ENCODE measurements around the gene HCN2. TPM values are rescaled to one million over a fixed set of nuclear protein-coding genes. Genes with fewer than 3 reads are reported as not detected.

The HCN2 gene
- total RNA-seq, 1 donor from 2014 or later: 0.84 TPM

GRCh38 chr19:576768-577438 is 12.8 kb upstream of the HCN2 start:
- H3K36me3 Mint-ChIP-seq (ENCODE audit: low read depth): peaks cover 4% of the 10 kb centered on the region
- H3K9me3 Mint-ChIP-seq: no peaks in the 10 kb centered on the region
- H3K4me1 Mint-ChIP-seq: peaks cover 20% of the 10 kb centered on the region
- peak overlapping the region; percentile 61 for H3K4me3 Mint-ChIP-seq
- peaks cover 3% of the 10 kb centered on the region for H3K27me3 Mint-ChIP-seq (ENCODE audit: low read depth)
- no peak overlapping the region for H3K27ac Mint-ChIP-seq (ENCODE audit: unreplicated experiment)
- TF ChIP-seq CTCF (conservative IDR thresholded peaks at IDR 0.05): no peak
- DNase-seq (ENCODE audit: low read depth, low spot score): no peak

GRCh38 chr19:577439-578392 is 12.0 kb upstream of the HCN2 start:
- Mint-ChIP-seq H3K4me1 (peaks cover 16% of the 10 kb centered on the region), H3K27me3 (ENCODE audit: low read depth) (no peaks in the 10 kb centered on the region), H3K36me3 (ENCODE audit: low read depth) (peaks cover 4% of the 10 kb centered on the region), H3K27ac (ENCODE audit: unreplicated experiment) (no peak overlapping the region), H3K9me3 (no peaks in the 10 kb centered on the region), H3K4me3 (peak overlapping the region; percentile 61)
- TF ChIP-seq CTCF (conservative IDR thresholded peaks at IDR 0.05): no peak
- no peak for DNase-seq (ENCODE audit: low read depth, low spot score)

- TF ChIP-seq CTCF (conservative IDR thresholded peaks at IDR 0.05): no peak
- Mint-ChIP-seq H3K36me3 (ENCODE audit: low read depth) (no peaks in the 10 kb centered on the region), H3K27ac (ENCODE audit: unreplicated experiment) (no peak overlapping the region), H3K4me1 (peaks cover 13% of the 10 kb centered on the region), H3K9me3 (no peaks in the 10 kb centered on the region), H3K4me3 (peak overlapping the region; percentile 27), H3K27me3 (ENCODE audit: low read depth) (peaks cover 3% of the 10 kb centered on the region)
- no peak for DNase-seq (ENCODE audit: low read depth, low spot score)
Measured at GRCh38 chr19:579111-579841, 10.4 kb upstream of the HCN2 start.

GRCh38 chr19:579842-580155 is 9.9 kb upstream of the HCN2 start:
- Mint-ChIP-seq H3K27me3 (ENCODE audit: low read depth) (peaks cover 3% of the 10 kb centered on the region), H3K4me3 (no peak overlapping the region), H3K9me3 (no peaks in the 10 kb centered on the region), H3K36me3 (ENCODE audit: low read depth) (no peaks in the 10 kb centered on the region), H3K4me1 (peaks cover 8% of the 10 kb centered on the region), H3K27ac (ENCODE audit: unreplicated experiment) (no peak overlapping the region)
- DNase-seq (ENCODE audit: low read depth, low spot score): no peak
- no peak for TF ChIP-seq CTCF (conservative IDR thresholded peaks at IDR 0.05)

- H3K4me1 Mint-ChIP-seq: peaks cover 8% of the 10 kb centered on the region
- TF ChIP-seq CTCF (conservative IDR thresholded peaks at IDR 0.05): no peak
- H3K9me3 Mint-ChIP-seq: no peaks in the 10 kb centered on the region
- H3K36me3 Mint-ChIP-seq (ENCODE audit: low read depth): no peaks in the 10 kb centered on the region
- H3K4me3 Mint-ChIP-seq: no peak overlapping the region
- H3K27me3 Mint-ChIP-seq (ENCODE audit: low read depth): peaks cover 6% of the 10 kb centered on the region
- H3K27ac Mint-ChIP-seq (ENCODE audit: unreplicated experiment): no peak overlapping the region
- DNase-seq (ENCODE audit: low read depth, low spot score): no peak
Measured at GRCh38 chr19:580274-580835, 9.3 kb upstream of the HCN2 start.

All from neural crest cell (in vitro differentiated cells).